ENCODE measurements around the gene SNAI1.
"Not testable (repeated sequence)": the region's sequence is repeated elsewhere in the genome, so short reads cannot be mapped to it uniquely, and the experiment has no call there.

The SNAI1 gene

DNA sequence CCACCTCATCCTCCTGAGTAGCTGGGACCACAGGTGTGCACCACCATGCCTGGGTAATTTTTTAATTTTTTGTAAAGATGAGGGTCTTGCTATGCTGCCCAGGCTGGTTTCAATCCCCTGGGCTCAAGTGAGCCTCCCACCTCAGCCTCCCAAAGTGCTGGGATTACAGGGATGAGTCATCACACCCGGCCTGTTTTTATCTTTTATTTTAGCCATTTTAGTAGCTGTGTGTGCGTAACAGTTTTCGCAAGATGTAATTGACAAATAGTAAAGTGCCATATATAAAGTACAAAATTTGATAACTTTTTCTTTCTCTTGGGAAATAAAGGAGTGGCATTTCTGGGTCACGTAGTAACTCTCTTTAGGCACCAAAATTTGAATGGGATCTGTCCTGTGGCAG is 21.4 kb downstream of the SNAI1 start:
- TF ChIP-seq CTCF (IDR thresholded peaks at IDR 0.05; ENCODE audit: extremely low read depth, missing control alignments): no peak
- DNase-seq (ENCODE audit: low spot score): no peak

DNA sequence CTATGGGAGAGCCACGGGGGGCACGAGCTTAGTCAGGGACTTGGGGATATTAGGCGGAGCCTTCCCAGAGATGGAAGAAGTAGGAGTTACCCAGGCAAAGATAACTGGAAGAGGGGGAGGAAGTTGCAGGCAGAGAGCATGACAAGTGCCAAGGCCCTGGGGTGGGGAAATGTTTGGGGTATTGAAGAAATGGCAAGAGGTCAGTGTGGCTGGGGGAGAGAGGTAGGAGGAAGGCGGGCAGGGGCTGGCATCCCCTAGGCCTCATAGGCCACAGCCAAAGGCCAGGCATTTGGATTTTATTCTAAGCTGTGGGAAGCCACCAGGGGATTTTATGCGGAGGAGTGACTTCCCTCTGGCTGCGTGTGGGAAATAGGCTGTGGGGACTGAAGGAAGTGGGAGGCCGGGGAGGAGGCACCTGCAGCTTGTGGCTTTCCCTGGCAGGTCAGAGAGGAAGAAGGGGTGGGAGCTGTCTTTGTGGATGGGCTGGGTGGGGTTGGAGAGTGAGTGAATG is 22.7 kb downstream of the SNAI1 start:
- no peak for DNase-seq (ENCODE audit: low spot score)

GRCh38 chr20:50007369-50007768 is 24.6 kb downstream of the SNAI1 start:
- no peak for TF ChIP-seq CTCF (IDR thresholded peaks at IDR 0.05; ENCODE audit: extremely low read depth, missing control alignments)
- no peak for DNase-seq (ENCODE audit: low spot score)

More for the DNA sequence above, 22.7 kb downstream of the SNAI1 start:
- no peak for TF ChIP-seq CTCF (IDR thresholded peaks at IDR 0.05; ENCODE audit: extremely low read depth, missing control alignments)

- no peak for TF ChIP-seq CTCF (IDR thresholded peaks at IDR 0.05; ENCODE audit: extremely low read depth, missing control alignments)
- DNase-seq (ENCODE audit: low spot score): no peak
Measured at GRCh38 chr20:50008007-50008406, 25.2 kb downstream of the SNAI1 start.

GRCh38 chr20:50009521-50010454 is 27.0 kb downstream of the SNAI1 start:
- TF ChIP-seq CTCF (IDR thresholded peaks at IDR 0.05; ENCODE audit: extremely low read depth, missing control alignments): no peak
- DNase-seq (ENCODE audit: low spot score): no peak

DNA sequence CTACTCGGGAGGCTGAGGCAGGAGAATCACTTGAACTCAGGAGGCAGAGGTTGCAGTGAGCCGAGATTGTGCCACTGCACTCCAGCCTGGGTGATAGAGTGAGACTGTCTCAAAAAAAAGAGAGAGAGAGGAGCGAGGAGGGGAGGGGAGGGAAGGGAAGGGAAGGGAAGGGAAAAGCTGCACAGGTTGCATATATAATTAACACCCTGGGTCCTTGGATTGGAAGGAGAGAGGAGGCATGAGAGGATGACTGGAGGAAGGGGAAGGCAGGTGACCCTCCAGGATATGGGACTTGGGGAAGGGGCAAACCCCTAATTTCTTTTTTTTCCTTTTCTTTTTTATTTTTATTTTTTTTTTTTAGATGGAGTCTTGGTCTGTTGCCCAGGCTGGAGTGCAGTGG is 28.8 kb downstream of the SNAI1 start:
- DNase-seq (ENCODE audit: low spot score): not testable (repeated sequence)

- TF ChIP-seq CTCF (IDR thresholded peaks at IDR 0.05; ENCODE audit: extremely low read depth, missing control alignments): no peak
- DNase-seq (ENCODE audit: low spot score): peak; percentile 71
Measured at GRCh38 chr20:50012282-50013263, 29.8 kb downstream of the SNAI1 start.
